OCI-LY1 (cell line): Measurements from ENCODE around the gene ERICH3.

Experiments
- EZH2 ChIP-seq: fragments of 200-600 bp; sonication (generic), shearing (Covaris generic); IDR thresholded peaks from 2 replicates; pipeline ENCODE4 v1.8.0; 2017; ENCODE audit warnings: borderline replicate concordance, mixed run types, mild to moderate bottlenecking, antibody characterized with exemption, low read length, moderate library complexity, mixed read lengths
- TF ChIP-seq, protein P1 (sequence below): fragments of 200-600 bp; sonication (generic), shearing (Covaris generic); IDR thresholded peaks from 2 replicates; pipeline ENCODE4 v1.5.1; 2017; ENCODE audit warnings: mild to moderate bottlenecking, antibody characterized with exemption, low read length, moderate library complexity, mixed read lengths

DNA sequence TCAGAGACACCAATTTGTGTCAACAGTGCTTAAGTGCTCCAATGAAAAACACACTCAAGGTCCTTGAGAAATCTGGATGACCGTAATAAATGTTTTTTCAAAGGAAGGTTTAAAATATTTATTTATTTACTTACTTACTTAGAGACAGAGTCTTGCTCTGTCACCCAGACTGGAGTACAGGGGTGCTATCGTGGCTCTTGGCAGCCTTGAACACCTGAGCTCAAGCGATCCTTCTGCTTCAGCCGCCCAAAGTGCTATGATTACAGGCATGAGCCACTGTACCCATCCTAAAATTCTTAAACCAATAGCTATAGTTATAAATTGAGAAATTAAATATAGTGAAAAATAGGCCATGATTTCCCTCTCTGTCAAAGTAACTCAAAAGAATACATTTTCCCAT, 17.3 kb upstream of the ERICH3 start:
- TF ChIP-seq, protein P1, sequence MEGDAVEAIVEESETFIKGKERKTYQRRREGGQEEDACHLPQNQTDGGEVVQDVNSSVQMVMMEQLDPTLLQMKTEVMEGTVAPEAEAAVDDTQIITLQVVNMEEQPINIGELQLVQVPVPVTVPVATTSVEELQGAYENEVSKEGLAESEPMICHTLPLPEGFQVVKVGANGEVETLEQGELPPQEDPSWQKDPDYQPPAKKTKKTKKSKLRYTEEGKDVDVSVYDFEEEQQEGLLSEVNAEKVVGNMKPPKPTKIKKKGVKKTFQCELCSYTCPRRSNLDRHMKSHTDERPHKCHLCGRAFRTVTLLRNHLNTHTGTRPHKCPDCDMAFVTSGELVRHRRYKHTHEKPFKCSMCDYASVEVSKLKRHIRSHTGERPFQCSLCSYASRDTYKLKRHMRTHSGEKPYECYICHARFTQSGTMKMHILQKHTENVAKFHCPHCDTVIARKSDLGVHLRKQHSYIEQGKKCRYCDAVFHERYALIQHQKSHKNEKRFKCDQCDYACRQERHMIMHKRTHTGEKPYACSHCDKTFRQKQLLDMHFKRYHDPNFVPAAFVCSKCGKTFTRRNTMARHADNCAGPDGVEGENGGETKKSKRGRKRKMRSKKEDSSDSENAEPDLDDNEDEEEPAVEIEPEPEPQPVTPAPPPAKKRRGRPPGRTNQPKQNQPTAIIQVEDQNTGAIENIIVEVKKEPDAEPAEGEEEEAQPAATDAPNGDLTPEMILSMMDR, result no peak
- TF ChIP-seq EZH2, result no peak
